Fibroblast of the aortic adventitia (primary cell): ENCODE measurements around the gene RSPH1. TPM values are rescaled to one million over a fixed set of nuclear protein-coding genes. Genes with fewer than 3 reads are reported as not detected.

Source experiments
- DNase-seq: peaks from one replicate; pipeline ENCODE4 v3.0.0-alpha.2; 2010; ENCODE audit warnings: low read depth
- H3K4me3 ChIP-seq: 2 replicates; pipeline ENCODE4 v1.5.1; 2011; ENCODE audit warnings: low read depth, mild to moderate bottlenecking, control low read depth, low read length, moderate library complexity
- total RNA-seq: library from RNA; depleted of rRNA; stranded (reverse); fragments of >200 nt; gene quantifications from 2 replicates; pipeline ENCODE4 v1.2.3, GENCODE V29; 2012; ENCODE audit warnings: low replicate concordance
- TF ChIP-seq, protein P1 (sequence below): IDR thresholded peaks from 2 replicates; pipeline ENCODE4 v1.5.1; 2011; ENCODE audit warnings: mild to moderate bottlenecking, low read length, control low read depth, inconsistent platforms; ENCODE audit not compliant: insufficient read depth

Gene RSPH1
- total RNA-seq, 1 donor = not detected

DNA sequence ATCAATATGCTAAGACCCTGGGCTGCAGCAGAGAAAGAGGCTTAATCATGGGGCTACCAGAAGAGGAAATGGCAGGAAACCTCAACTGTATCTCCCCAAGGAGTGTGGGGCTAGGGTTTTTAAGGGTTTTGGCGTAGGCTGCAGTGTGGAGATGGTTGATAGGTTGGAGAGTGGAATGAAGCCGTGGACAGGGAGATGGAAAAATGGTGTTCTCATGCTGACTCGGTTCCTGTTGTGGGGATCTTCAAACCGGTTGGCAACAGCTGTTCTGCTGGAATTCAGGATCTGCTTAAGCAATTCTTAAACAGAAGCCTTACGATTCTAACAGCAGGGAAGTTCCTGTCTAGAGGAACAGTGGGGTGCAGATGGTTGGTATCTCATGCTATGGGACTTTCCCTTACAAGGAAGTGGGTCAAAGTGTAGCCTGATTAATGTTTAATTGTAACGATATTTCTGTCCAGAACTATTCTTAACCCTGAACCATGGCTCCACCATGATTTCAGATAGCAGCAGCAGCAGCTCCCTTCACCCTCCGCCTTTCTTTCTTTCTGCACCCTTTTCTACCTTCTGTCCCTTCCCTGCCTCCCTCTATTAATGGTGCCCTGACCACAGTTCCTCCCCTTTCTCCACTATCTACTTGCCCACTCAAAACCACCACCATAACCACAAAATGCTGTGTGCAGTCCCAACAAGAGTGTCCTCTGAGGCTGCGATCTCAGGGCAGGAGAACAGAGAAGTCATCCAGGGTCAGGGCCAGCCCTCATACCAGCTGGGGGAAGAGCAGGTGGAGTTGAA, 30.8 kb downstream of the RSPH1 start:
- H3K4me3 ChIP-seq = no peak overlapping the region
- TF ChIP-seq, protein P1, sequence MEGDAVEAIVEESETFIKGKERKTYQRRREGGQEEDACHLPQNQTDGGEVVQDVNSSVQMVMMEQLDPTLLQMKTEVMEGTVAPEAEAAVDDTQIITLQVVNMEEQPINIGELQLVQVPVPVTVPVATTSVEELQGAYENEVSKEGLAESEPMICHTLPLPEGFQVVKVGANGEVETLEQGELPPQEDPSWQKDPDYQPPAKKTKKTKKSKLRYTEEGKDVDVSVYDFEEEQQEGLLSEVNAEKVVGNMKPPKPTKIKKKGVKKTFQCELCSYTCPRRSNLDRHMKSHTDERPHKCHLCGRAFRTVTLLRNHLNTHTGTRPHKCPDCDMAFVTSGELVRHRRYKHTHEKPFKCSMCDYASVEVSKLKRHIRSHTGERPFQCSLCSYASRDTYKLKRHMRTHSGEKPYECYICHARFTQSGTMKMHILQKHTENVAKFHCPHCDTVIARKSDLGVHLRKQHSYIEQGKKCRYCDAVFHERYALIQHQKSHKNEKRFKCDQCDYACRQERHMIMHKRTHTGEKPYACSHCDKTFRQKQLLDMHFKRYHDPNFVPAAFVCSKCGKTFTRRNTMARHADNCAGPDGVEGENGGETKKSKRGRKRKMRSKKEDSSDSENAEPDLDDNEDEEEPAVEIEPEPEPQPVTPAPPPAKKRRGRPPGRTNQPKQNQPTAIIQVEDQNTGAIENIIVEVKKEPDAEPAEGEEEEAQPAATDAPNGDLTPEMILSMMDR = no peak
- DNase-seq = no peak

DNA sequence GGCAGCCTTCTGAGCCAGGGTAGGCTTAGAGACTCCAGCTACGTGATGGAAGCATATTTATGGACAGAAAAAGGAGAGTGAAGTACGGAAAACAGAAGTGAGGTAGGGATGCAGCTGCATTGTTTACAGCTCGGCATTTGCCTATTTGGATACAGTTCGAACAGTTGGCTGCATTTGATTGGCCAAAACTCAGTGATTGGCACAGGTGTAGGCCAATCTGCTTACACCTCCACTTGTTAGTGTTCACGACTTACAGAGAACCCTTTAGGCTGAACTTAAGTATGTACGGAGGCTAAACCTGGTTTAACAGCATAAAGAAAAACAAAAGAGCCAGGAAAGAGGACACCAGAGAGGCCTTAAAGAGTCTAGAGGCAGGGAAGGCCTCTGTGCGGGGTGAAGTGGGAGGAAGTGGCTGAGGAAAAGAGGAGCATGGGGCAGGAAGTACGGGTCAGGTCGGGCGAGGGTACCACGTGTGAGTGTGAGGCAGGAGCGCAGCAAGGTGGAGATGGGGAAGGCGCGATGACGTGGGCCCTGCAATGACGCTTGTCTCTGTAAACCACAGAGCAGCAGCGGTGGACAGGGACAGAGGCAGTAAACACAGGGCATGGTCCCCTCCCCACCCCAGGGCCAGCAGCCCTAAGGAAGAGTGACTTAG, 32.0 kb downstream of the RSPH1 start:
- no peak overlapping the region for H3K4me3 ChIP-seq
- TF ChIP-seq, protein P1 = no peak
- DNase-seq = peak; percentile 51

DNA sequence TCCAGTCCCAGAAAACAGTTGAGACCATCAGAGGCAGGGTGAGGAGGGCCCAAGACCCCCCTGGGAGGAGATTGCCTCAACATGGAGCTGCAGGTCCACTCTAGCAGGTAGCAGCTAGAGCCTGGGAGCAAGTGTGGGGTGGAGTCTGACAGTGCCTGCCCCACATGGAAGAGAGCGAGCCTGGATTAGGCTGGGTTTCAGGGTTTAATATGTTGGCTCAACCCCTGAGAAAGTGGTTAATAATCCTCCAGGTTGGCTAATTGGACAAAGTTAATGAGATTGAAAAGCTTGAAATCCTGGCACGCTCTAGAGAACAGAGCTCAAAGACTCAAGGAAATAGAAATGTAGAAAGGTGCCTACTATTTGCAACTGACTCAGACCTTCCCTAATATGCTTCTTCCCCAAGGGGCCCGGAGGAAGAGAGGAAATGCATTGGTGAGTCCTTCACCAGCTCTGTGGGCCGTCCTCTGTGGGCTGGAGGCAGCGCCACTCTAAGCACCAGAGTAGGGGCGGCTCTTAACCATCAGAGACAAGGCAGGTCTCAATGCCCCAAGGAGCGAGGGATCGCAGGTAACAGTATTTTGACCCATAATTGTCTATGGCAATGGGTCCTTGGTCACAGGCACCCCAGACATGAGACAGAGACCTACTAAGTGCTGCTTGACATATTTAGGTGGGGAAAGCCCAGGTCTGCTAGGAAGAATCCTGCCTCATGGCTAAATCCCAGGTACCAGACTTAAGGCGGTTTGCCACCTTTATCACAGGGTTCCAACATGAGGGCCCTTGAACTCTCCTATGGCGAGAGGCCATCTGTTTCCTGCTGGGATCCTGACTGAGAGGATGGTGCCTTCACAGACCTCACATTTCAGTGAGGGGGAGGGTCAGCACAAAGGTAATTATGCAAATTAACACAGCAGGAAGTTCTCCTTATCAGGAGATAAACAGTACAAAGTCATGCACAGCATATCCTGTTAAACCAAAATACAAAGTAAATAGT, 33.8 kb downstream of the RSPH1 start:
- H3K4me3 ChIP-seq = no peak overlapping the region
- TF ChIP-seq, protein P1 = no peak
- no peak for DNase-seq

DNA sequence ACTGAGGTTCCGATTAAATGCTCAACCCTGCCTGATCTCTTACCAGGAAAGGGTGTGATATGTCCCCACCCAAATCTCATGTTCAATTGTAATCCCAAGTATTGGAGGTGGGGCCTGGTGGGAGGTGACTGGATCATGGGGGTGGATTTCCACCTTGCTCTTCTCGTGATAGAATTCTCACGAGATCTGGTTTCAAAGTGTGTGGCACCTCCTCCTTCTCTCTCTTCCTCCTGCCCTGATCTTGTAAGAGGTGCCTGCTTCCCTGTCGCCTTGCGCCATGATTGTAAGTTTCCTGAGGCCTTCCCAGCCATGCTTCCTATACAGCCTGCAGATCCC, 34.9 kb downstream of the RSPH1 start:
- H3K4me3 ChIP-seq = no peak overlapping the region
- DNase-seq = no peak
- TF ChIP-seq, protein P1 = no peak

DNA sequence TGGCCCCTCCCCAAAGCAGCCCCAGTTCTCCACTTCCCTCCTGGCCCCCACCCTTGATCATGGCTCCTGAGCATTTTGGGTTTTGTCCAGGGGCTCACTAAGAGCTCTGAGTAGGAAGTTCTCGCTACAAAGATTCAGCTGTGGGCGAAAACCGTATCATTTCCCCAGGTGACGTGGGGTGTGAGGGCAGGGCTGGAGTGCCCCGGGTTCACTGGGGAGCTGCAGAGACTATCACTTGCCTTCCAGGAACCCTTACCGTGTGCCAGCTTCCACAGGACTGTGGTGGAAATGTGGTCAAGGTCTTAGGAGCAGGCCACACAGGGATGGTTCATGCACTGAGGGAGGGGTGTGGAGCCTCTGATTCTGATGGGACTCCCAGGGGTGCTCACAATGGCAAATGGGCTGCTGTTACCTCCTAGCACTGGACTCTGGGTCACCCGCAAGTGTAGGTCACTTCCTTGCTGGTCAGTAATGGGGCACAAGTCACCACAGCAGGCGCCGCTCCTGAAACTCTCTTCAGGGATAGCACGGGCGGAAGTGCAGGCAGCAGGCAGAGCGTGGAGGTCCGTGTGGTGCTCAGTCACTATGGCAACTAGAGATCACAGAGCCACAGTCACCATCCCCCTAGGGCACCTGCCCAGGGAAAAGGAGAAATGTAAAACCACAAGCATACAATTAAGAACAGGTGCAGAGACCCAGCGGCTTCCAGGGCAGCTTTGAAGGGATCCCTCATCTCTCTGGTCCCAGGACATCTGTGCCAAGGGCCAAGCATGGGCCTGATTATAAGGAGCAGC, 35.4 kb downstream of the RSPH1 start:
- H3K4me3 ChIP-seq = no peak overlapping the region
- TF ChIP-seq, protein P1 = no peak

More for the DNA sequence above, 35.4 kb downstream of the RSPH1 start:
- no peak for DNase-seq
